Fibroblast of lung (primary cell): ENCODE data around the gene CACNA1H.

Source experiments
- EZH2 ChIP-seq: IDR thresholded peaks from 2 replicates; pipeline ENCODE4 v1.5.1; 2012; ENCODE audit warnings: low read length, control low read depth, mild to moderate bottlenecking; ENCODE audit errors: missing control alignments
- TF ChIP-seq, protein P1 (sequence below), 2 donors: IDR thresholded peaks in 1 of 2; conservative IDR thresholded peaks in 1 of 2; 1 replicate in 1 of 2; 2 replicates in 1 of 2; pipeline ENCODE4 v1.5.1; 2011 to 2012; ENCODE audit warnings: low read length in 2 of 2, control low read depth in 1 of 2, inconsistent platforms in 1 of 2, low read depth in 1 of 2, mild to moderate bottlenecking in 1 of 2

GRCh38 chr16:1180549-1181403 lies 27.9 kb downstream of the CACNA1H start:
- TF ChIP-seq EZH2: no peak
- TF ChIP-seq, protein P1, sequence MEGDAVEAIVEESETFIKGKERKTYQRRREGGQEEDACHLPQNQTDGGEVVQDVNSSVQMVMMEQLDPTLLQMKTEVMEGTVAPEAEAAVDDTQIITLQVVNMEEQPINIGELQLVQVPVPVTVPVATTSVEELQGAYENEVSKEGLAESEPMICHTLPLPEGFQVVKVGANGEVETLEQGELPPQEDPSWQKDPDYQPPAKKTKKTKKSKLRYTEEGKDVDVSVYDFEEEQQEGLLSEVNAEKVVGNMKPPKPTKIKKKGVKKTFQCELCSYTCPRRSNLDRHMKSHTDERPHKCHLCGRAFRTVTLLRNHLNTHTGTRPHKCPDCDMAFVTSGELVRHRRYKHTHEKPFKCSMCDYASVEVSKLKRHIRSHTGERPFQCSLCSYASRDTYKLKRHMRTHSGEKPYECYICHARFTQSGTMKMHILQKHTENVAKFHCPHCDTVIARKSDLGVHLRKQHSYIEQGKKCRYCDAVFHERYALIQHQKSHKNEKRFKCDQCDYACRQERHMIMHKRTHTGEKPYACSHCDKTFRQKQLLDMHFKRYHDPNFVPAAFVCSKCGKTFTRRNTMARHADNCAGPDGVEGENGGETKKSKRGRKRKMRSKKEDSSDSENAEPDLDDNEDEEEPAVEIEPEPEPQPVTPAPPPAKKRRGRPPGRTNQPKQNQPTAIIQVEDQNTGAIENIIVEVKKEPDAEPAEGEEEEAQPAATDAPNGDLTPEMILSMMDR (conservative IDR thresholded peaks at IDR 0.05 in 1 of 2, IDR thresholded peaks at IDR 0.05 in 1 of 2; ENCODE audit: low read depth in 1 of 2, low read length in 2 of 2): no peak
